GM18868 (cell line): ENCODE data around the gene PCDHB8.
"Not testable (repeated sequence)": the region's sequence is repeated elsewhere in the genome, so short reads cannot be mapped to it uniquely, and the experiment has no call there.

Experiments
- ATAC-seq: cut with Tn5 transposase; IDR thresholded peaks from one replicate; pipeline ENCODE4 v1.9.1; 2021; ENCODE audit warnings: mild to moderate bottlenecking, moderate library complexity; ENCODE audit not compliant: unreplicated experiment

Gene PCDHB8

GRCh38 chr5:141184117-141184855 lies 6.7 kb downstream of the PCDHB8 start:
- ATAC-seq: not testable (repeated sequence)

DNA sequence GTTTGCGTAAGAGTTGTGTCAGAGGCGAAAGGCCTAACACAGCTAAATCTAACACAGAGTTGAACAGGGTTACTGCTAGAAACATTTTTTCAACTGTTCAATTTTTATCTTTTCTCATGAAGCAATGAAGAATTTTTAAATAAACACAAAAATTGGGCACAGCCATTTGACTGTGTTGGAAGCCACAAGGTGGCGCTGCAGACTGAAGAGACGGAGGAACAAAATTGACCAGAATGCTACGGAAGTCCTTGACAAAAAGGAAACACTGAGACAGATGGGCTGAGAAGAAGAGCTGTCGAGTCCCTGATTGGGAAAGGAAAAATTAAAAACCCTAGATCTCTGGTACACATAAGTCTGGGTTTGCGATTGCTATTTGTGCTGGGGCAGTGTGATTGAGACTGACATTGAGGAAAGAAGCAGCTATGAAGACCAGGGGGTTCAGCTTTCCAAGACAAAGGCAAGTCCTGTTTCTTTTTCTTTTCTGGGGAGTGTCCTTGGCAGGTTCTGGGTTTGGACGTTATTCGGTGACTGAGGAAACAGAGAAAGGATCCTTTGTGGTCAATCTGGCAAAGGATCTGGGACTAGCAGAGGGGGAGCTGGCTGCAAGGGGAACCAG lies 9.4 kb downstream of the PCDHB8 start, which contains the start of gene PCDHB9:
PCDHB9 (plus strand) TSS at position 265 of the 616 bp plus-strand sequence; CDS start at position 423, 158 bp downstream.
- no peak for ATAC-seq

DNA sequence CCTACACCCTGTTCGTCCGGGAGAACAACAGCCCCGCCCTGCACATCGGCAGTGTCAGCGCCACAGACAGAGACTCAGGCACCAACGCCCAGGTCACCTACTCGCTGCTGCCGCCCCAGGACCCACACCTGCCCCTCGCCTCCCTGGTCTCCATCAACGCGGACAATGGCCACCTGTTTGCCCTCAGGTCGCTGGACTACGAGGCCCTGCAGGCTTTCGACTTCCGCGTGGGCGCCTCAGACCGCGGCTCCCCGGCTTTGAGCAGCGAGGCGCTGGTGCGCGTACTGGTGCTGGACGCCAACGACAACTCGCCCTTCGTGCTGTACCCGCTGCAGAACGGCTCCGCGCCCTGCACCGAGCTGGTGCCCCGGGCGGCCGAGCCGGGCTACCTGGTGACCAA lies 11.1 kb downstream of the PCDHB8 start:
- ATAC-seq: not testable (repeated sequence)

DNA sequence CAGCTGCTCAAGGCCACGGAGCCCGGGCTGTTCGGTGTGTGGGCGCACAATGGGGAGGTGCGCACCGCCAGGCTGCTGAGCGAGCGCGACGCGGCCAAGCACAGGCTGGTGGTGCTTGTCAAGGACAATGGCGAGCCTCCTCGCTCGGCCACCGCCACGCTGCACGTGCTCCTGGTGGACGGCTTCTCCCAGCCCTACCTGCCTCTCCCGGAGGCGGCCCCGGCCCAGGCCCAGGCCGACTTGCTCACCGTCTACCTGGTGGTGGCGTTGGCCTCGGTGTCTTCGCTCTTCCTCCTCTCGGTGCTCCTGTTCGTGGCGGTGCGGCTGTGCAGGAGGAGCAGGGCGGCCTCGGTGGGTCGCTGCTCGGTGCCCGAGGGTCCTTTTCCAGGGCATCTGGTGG lies 11.5 kb downstream of the PCDHB8 start:
- ATAC-seq: not testable (repeated sequence)

GRCh38 chr5:141192110-141192725 lies 14.6 kb downstream of the PCDHB8 start, which contains the start of gene PCDHB10:
Gene PCDHB10 (plus strand): TSS chr5:141192353. CDS start chr5:141192553, 200 bp downstream.
- ATAC-seq: no peak

DNA sequence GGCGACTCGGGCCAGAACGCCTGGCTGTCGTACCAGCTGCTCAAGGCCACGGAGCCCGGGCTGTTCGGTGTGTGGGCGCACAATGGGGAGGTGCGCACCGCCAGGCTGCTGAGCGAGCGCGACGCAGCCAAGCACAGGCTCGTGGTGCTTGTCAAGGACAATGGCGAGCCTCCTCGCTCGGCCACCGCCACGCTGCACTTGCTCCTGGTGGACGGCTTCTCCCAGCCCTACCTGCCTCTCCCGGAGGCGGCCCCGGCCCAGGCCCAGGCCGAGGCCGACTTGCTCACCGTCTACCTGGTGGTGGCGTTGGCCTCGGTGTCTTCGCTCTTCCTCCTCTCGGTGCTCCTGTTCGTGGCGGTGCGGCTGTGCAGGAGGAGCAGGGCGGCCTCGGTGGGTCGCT lies 16.7 kb downstream of the PCDHB8 start:
- ATAC-seq: not testable (repeated sequence)

GRCh38 chr5:141196363-141196762 lies 18.8 kb downstream of the PCDHB8 start:
- no peak for ATAC-seq

DNA sequence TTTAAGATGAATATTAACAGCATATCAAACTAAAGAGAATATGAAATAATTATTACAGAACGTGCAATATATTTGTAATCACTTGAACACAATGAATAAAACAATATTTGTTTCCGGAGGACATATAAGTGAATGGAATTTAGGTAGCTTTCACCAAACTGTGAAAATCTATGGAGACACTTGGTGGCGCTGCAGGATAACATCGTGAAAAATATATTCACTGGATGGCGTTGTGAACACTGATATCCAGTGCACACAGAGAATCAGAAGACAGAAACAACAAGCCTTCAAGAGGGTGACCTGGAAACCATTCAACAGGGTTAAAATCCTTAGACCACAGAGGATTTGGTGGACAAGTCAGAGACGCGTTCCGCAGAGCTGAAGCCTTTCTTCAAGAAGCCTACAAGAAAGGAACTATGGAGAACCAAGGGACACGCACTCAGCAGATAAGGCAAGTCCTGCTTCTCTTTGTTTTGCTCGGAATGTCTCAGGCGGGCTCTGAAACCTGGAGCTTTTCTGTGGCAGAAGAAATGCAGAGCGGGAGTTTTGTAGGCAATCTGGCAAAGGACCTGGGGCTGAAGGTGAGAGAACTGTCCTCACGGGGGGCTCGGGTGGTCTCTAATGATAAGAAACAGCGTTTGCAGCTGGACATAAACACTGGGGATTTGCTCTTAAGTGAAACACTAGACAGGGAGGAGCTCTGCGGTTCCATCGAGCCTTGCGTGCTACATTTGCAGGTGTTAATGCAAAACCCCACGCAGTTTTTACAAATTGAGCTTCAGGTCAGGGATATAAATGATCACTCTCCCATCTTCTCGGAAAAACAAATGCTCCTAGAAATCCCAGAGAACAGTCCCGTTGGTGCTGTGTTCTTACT lies 22.0 kb downstream of the PCDHB8 start, which contains the start of gene PCDHB11:
PCDHB11 (plus strand) TSS at position 269 of the 877 bp plus-strand sequence; CDS start at position 417, 148 bp downstream.
- no peak for ATAC-seq

- ATAC-seq: not testable (repeated sequence)
These were observed 23.5 kb downstream of the PCDHB8 start for GRCh38 chr5:141201126-141201525.

- not testable (repeated sequence) for ATAC-seq
These were observed 24.1 kb downstream of the PCDHB8 start for GRCh38 chr5:141201646-141202045.

- ATAC-seq: no peak
These were observed 30.9 kb downstream of the PCDHB8 start, which contains the start of gene PCDHB12 for GRCh38 chr5:141208478-141208877. Gene PCDHB12 (plus strand): TSS chr5:141208719. CDS start chr5:141208908, 189 bp downstream.

DNA sequence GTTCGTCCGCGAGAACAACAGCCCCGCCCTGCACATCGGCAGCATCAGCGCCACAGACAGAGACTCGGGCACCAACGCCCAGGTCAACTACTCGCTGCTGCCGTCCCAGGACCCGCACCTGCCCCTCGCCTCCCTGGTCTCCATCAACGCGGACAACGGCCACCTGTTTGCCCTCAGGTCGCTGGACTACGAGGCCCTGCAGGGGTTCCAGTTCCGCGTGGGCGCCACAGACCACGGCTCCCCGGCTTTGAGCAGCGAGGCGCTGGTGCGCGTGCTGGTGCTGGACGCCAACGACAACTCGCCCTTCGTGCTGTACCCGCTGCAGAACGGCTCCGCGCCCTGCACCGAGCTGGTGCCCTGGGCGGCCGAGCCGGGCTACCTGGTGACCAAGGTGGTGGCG lies 32.7 kb downstream of the PCDHB8 start:
- ATAC-seq: not testable (repeated sequence)

GRCh38 chr5:141210849-141211248 lies 33.3 kb downstream of the PCDHB8 start:
- not testable (repeated sequence) for ATAC-seq

- not testable (repeated sequence) for ATAC-seq
These were observed 36.2 kb downstream of the PCDHB8 start, which contains the start of gene PCDHB13 for GRCh38 chr5:141213656-141214339. Gene PCDHB13 (plus strand): TSS chr5:141213919. CDS start chr5:141214124, 205 bp downstream.

- ATAC-seq: not testable (repeated sequence)
These were observed 37.0 kb downstream of the PCDHB8 start for GRCh38 chr5:141214583-141214982.

GRCh38 chr5:141215504-141215903 lies 37.9 kb downstream of the PCDHB8 start:
- not testable (repeated sequence) for ATAC-seq

DNA sequence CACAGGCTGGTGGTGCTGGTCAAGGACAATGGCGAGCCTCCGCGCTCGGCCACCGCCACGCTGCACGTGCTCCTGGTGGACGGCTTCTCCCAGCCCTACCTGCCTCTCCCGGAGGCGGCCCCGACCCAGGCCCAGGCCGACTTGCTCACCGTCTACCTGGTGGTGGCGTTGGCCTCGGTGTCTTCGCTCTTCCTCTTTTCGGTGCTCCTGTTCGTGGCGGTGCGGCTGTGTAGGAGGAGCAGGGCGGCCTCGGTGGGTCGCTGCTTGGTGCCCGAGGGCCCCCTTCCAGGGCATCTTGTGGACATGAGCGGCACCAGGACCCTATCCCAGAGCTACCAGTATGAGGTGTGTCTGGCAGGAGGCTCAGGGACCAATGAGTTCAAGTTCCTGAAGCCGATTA lies 38.4 kb downstream of the PCDHB8 start:
- ATAC-seq: not testable (repeated sequence)

DNA sequence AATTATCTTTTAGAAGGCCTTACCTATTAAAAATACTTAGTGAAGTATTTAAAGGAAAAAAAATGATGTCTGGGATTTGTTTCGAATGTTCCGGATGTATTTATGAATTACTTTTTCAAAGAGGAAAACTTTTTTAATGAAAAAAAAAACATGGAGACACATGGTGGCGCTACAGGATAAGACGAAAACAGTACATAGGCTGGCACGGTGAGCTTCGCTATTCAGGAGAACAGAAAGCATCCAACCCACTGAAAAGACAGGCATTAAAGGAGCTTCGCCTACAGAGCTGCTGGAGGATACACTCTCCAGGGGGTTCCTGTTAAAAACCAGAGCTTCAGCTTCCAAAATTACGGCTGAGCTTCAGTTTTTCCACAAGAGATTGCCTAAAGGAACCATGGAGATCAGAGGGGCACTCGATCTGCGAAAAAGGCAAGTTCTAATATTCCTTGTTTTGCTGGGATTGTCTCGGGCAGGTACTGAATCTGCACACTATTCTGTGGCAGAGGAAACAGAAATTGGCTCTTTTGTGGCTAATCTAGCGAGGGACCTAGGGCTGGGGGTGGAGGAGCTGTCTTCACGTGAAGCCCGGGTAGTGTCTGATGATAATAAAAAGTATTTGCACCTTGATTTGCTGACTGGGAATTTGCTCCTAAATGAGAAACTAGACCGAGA lies 45.7 kb downstream of the PCDHB8 start, which contains the start of gene PCDHB14:
PCDHB14 (plus strand) TSS at position 232 of the 672 bp plus-strand sequence; CDS start at position 395, 163 bp downstream.
- no peak for ATAC-seq

DNA sequence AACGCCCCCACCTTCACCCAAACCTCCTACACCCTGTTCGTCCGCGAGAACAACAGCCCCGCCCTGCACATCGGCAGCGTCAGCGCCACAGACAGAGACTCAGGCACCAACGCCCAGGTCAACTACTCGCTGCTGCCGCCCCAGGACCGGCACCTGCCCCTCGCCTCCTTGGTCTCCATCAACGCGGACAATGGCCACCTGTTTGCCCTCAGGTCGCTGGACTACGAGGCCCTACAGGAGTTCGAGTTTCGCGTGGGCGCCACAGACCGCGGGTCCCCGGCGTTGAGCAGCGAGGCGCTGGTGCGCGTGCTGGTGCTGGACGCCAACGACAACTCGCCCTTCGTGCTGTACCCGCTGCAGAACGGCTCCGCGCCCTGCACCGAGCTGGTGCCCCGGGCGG lies 47.3 kb downstream of the PCDHB8 start:
- ATAC-seq: not testable (repeated sequence)
